AG09319 (cell line): ENCODE results near the gene ADAMTS4.

ENCODE experiments used
- DNase-seq: peaks from one replicate; pipeline ENCODE4 v3.0.0-alpha.2; 2010; ENCODE audit warnings: low read depth; ENCODE audit errors: extremely low read depth
- TF ChIP-seq, protein P1 (sequence below): IDR thresholded peaks from 2 replicates; pipeline ENCODE4 v1.5.1; 2011; ENCODE audit warnings: low read depth, mild to moderate bottlenecking, inconsistent platforms, low read length, moderate library complexity

Gene ADAMTS4

DNA sequence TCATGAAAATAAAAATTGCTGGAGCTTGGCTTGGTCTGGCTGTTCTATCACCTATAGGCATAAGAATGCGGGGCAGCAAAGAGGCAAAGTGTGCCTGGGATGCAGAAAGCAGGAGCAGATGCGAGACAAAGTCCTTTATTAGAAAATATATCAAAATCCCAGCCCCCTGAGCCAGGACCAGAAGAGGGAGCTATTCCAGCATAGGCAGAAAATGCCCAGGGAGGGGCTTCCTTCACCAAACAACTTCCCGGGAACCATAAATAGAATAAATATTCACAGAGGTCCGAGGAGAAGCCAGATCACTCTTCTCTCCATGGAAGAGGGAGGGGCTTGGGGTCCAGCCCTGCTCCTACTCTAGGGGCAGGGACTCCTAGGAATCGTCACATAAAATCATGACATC lies 27.7 kb downstream of the ADAMTS4 start:
- TF ChIP-seq, protein P1, sequence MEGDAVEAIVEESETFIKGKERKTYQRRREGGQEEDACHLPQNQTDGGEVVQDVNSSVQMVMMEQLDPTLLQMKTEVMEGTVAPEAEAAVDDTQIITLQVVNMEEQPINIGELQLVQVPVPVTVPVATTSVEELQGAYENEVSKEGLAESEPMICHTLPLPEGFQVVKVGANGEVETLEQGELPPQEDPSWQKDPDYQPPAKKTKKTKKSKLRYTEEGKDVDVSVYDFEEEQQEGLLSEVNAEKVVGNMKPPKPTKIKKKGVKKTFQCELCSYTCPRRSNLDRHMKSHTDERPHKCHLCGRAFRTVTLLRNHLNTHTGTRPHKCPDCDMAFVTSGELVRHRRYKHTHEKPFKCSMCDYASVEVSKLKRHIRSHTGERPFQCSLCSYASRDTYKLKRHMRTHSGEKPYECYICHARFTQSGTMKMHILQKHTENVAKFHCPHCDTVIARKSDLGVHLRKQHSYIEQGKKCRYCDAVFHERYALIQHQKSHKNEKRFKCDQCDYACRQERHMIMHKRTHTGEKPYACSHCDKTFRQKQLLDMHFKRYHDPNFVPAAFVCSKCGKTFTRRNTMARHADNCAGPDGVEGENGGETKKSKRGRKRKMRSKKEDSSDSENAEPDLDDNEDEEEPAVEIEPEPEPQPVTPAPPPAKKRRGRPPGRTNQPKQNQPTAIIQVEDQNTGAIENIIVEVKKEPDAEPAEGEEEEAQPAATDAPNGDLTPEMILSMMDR: peak; percentile 5; the same call in 1 of the 2 replicates
- DNase-seq: no peak

DNA sequence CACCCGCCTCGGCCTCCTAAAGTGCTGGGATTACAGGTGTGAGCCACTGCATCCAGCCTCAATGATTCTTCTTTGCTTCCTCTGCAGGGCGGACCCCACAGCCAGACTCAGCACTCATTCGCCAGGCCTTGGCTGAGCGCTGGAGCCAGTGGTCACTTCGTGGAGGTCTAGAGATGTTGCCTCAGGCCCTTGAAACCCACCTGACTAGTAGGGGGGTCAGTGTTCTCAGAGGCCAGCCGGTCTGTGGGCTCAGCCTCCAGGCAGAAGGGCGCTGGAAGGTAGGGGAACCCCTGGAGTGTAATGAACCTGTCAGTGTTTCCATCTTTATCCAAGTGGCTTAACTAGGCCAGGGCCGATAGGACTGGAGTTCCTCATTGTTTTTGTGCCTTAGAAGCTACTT lies 29.9 kb downstream of the ADAMTS4 start:
- no peak for DNase-seq
- TF ChIP-seq, protein P1: no peak

DNA sequence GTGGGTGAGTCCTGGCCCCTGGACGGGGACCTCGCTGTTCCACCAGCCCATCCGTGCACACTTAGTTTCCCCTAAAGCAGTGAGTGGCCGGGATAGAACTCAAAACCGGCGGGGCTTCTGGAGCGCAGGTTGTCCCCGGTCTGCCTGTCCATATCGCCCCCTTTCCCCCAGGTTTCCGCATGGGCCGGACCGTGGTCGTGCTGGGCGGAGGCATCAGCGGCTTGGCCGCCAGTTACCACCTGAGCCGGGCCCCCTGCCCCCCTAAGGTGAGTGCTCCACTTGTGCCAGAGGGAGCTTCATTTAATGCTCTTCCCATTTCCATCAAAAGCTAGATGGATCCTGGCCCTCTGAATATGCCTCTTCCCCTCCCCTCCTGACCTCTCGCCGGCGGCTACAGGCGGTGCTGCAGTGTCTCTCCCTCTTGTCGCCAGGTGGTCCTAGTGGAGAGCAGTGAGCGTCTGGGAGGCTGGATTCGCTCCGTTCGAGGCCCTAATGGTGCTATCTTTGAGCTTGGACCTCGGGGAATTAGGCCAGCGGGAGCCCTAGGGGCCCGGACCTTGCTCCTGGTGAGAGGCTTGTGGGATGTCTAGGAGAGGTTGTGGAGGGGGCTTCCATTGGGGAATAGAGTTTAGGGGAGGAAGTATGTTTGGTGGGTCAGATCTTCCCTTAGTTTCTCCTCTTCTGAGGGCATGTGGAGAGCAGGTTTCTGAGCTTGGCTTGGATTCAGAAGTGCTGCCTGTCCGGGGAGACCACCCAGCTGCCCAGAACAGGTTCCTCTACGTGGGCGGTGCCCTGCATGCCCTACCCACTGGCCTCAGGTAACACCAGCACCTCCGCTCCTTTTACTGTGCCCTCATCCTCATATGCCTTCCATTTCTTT lies 31.9 kb downstream of the ADAMTS4 start:
- DNase-seq: no peak

DNA sequence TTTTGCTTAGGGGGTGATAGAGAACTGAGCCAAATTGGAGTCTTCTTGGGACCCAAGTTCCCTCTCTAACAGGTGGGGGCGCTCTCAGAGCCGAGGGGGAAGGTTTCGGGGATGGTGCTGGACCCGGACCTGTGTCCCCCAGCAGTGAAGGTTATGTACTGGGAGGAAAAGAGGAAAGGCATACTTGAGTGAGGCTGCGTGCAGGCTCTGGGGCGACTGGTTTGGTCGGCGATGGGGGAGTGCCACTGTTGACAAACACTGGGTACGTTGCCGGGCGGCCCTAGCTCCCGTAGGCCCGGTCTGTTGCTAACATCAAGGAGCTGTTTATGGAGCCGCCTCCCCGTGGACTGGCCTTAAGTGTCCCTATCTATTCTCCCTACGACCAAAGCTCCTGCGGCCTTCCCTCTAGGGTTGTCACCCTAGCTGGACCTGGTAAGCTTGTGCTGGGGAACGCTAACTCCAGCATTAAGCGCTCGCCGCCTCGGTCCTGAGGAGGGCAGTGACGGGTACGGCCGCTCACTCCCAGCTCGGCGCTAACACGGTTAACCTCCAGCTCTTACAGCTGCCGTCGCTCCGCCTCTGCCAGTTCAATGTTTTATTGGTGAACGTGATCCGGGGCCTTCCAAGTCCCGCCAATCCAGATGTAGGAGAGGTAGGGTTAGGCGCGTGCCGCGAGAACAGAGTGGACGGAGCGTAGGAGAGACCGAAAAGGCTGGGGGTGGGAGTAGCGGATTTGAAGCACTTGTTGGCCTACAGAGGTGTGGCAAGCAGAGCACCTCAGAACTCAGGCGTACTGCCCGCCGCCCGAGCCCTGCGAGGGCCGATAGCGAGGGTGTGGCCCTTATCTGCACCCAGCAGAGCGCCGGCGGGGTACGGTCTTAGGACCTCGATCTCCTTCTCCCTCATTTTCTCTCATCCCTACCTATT lies 32.8 kb downstream of the ADAMTS4 start, which contains the start of gene PPOX:
TSS of gene PPOX (plus strand) at position 685 of the 927 bp plus-strand sequence. CDS start 422 bp downstream, outside the sequence.
- TF ChIP-seq, protein P1: peak; percentile 51
- DNase-seq: peak; percentile 94

More for the DNA sequence above, 31.9 kb downstream of the ADAMTS4 start:
- TF ChIP-seq, protein P1: no peak

DNA sequence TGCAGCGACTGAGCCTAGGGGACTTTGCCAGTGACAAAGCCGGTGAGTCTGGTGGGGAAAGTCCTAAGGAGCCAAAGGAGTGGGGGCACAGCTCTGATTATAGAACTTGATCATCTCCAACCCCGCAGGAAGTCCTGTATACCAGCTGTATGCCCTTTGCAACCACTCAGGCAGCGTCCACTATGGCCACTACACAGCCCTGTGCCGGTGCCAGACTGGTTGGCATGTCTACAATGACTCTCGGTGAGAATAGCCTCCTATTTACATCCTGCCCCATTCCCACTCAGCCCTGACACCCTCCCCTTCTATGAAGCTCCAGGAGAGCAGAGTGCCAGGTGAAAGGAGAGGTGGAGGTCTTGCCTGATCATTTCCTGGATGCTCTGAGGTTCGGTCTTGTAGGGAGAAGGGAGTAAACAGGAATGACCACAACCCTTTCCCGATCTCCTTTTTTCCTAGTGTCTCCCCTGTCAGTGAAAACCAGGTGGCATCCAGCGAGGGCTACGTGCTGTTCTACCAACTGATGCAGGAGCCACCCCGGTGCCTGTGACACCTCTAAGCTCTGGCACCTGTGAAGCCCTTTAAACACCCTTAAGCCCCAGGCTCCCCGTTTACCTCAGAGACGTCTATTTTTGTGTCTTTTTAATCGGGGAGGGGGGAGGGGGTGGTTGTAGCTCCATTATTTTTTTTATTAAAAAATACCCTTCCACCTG lies 33.8 kb downstream of the ADAMTS4 start:
- TF ChIP-seq, protein P1: no peak
- DNase-seq: no peak

DNA sequence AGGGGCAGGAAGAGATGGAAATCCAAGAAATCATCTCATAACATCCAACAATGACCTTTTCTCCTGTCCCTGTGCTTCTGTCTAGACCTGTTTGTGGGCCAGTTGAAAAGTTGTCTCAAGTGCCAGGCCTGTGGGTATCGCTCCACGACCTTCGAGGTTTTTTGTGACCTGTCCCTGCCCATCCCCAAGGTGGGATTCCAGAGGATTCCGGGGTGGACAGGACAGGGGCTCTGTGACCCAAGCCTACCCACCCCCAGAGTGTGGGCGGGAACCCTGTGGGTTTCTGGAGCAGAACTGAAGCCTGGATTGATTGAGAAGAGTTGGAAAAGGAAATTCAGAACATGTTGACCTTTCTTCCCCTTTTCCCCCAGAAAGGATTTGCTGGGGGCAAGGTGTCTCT lies 35.1 kb downstream of the ADAMTS4 start:
- DNase-seq: no peak
- TF ChIP-seq, protein P1: no peak
